Transverse colon (tissue), 4 donors: ENCODE measurements around the gene PTPRE. TPM values are rescaled to one million over a fixed set of nuclear protein-coding genes. Genes with fewer than 3 reads are reported as not detected.

Experiments used
- DNase-seq: peaks from one replicate; pipeline ENCODE4 v3.0.0-alpha.2; 2019
- H3K27ac ChIP-seq, 4 donors: fragments of 200-600 bp; sonication (generic); 2 replicates each; pipeline ENCODE4 v1.5.1; 2016 to 2018; ENCODE audit warnings: inconsistent platforms in 4 of 4
- H3K27me3 ChIP-seq: fragments of 200-600 bp; sonication (generic); 2 replicates; pipeline ENCODE4 v1.5.1; 2017; ENCODE audit warnings: inconsistent platforms
- H3K36me3 ChIP-seq, 4 donors: fragments of 200-600 bp; sonication (generic); 2 replicates each; pipeline ENCODE4 v1.5.1; 2017 to 2019; ENCODE audit warnings: inconsistent platforms in 4 of 4
- H3K4me1 ChIP-seq, 4 donors: fragments of 200-600 bp; sonication (generic); 2 replicates each; pipeline ENCODE4 v1.5.1; 2017 to 2020; ENCODE audit warnings: inconsistent platforms in 4 of 4
- H3K4me3 ChIP-seq, 4 donors: fragments of 200-600 bp; sonication (generic); 1 replicate in 1 of 4; 2 replicates in 3 of 4; pipeline versions ENCODE4 v1.5.1 to v1.6.1; 2017 to 2019; ENCODE audit warnings: inconsistent platforms in 4 of 4
- H3K9me3 ChIP-seq, 2 donors: fragments of 200-600 bp; sonication (generic); 2 replicates each; pipeline ENCODE4 v1.5.1; 2017 to 2019; ENCODE audit warnings: inconsistent platforms in 2 of 2
- CTCF ChIP-seq, 5 experiments: fragments of 200-600 bp in 3 of 5; fragments of 450-650 bp in 2 of 5; sonication (generic) in 3 of 5; IDR thresholded peaks; 1 replicate in 2 of 5; 2 replicates in 3 of 5; pipeline ENCODE4 v1.5.1; 2016 to 2017; ENCODE audit warnings: antibody characterized with exemption in 5 of 5, inconsistent platforms in 3 of 5, mild to moderate bottlenecking in 2 of 5, moderate library complexity in 1 of 5
- EP300 ChIP-seq: sonication (generic); formaldehyde crosslinking; IDR thresholded peaks from one replicate; pipeline ENCODE4 v1.6.1; 2017; ENCODE audit warnings: antibody characterized with exemption, low read depth
- POLR2A ChIP-seq: fragments of 450-650 bp; IDR thresholded peaks from one replicate; pipeline ENCODE4 v1.6.1; 2016; ENCODE audit warnings: antibody characterized with exemption, mild to moderate bottlenecking, moderate library complexity
- POLR2AphosphoS5 ChIP-seq, 3 donors: sonication (generic); formaldehyde crosslinking; IDR thresholded peaks; one replicate each; pipeline ENCODE4 v1.6.1; 2016; ENCODE audit warnings: antibody characterized with exemption in 3 of 3
- WGBS, 2 donors: methylation state at CpG; one replicate each; pipeline ENCODE4 v1.1.5; 2018; ENCODE audit warnings: low coverage in 1 of 2; 5-methylcytosine and 5-hydroxymethylcytosine counted together
- in situ Hi-C, 4 donors: fragments of 200-750 bp; cut with MboI; loops; one replicate each; pipeline versions ENCODE4 v1.15.0 to v1.15.1; 2017; ENCODE audit warnings: low sequenced_read_pairs in 3 of 4, low pct_ligation_motif_present in 1 of 4, low pct_unique_long_range_greater_than_20kb in 1 of 4
- intact Hi-C: fragments of 100-400 bp; cut with DNase I; formaldehyde crosslinking; loops from one replicate; pipeline ENCODE4 v1.15.1; 2023; ENCODE audit warnings: low total_unique reads
- total RNA-seq, 4 donors: library from RNA; depleted of rRNA; stranded (reverse); fragments of >200 nt; gene quantifications; one replicate each; pipeline ENCODE4 v1.1.0, GENCODE V29; 2016

PTPRE gene
- total RNA-seq, 4 donors from 2014 or later = 25.7 to 43.6 (median 26.7) TPM

DNA sequence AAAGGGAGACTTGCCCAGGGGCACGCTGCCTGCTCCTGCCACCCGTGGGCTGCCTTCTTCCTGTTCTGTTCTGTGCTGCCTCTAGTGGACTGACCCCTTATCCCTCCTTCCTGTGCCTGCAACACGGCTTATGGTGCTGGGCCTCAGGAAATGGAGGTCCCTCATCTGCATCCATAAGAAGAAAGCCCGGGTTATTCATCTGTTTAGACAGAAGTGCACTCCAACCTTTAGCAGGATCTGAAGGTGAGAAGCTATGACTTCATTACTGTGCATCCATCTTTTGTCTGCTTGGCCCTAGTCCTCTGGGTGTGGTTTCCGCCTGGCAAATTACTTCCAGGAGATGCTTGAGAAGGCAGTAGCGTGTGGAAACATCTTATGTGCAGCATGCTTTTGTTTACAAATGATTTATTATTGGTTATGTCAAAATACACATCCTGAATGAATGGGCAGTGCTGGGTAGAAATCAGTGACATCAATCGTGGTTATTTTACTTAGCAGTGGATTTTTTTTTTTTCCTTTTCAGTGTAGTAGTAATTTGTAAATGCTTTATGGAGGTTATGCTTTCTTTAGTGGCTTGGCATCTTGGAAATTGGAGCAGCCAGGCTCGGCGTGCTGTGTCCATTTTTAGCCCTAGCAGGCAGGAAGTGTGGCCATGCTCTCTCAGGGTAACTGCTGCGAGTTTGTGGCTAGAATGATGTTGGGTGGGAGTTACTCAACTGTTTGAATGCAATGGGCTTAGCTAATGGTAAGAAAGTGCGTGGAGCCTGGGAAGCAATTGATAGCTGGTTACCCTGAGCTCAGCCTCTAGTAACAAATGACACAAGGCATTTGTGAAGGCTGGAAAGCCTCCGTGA, 12.7 kb downstream of the PTPRE start:
- Histone ChIP-seq H3K27ac (peak overlapping the region; percentile 24 to 63 (median 42)), H3K36me3 (no peaks in the 10 kb centered on the region), H3K4me1 (peaks cover 0 to 32% (median 0%) of the 10 kb centered on the region in 4 donors), H3K9me3 (no peaks in the 10 kb centered on the region), H3K27me3 (no peaks in the 10 kb centered on the region), H3K4me3 (no peak overlapping the region)
- no peak for DNase-seq
- intact Hi-C loops (no loop called here), in situ Hi-C loops (loop anchor here in 2 of 4 donors (10.0 to 25.0 kb wide), 2 partner anchors 75 to 93 kb away; no protein-coding TSS in a partner anchor)
- TF ChIP-seq POLR2A (no peak), CTCF (IDR thresholded peaks at IDR 0.05) (peak in 2 of 5 experiments; percentile 7 to 10)
- 25 to 55% methylated on average over 4 to 12 of the region's 12 CpGs for WGBS, 2 donors

DNA sequence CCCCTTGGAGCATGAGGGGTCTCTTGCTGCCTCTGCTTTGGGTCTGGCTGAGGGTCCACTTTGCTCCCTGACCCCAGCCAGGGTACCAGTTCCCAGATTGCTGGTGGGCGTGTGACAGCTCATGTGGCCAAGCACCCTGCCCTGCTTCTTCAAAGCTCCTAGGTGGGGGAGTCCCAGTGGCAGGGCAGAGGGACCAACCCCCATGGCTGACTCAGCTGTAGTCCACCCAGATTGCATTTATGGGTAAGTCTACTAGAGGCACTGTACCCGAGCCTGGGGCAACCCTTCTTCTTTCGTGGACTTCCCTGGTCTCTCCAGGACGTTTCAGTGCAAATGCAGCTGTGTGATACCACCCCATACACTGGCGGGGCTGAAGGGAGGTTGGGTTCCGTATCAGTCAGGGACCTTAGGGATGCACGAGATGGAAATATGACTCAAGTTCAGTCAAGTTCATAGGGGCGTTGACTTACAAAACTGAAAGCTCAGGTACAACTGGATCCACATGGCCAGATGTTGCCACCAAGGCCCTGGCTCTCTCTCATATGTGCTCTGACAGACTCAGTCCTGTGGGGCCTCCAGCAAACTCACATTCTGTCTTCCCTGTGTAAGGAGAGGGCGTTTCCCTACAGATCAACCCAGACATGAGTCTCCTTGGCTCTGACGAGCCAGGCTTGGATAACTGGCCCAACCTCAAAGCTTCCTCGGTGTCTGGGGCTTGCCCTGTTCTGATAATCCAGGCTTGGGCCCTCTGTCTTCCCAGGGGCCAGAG, 13.6 kb downstream of the PTPRE start:
- in situ Hi-C loops = loop anchor here in 1 of 4 donors (25.0 kb wide), 1 partner anchor 92 kb away; no protein-coding TSS in a partner anchor
- no peak for DNase-seq
- TF ChIP-seq POLR2AphosphoS5 (IDR thresholded peaks at IDR 0.05) = no peak
- no peak for TF ChIP-seq EP300
- TF ChIP-seq POLR2A = no peak
- no peak for TF ChIP-seq CTCF (IDR thresholded peaks at IDR 0.05)
- H3K4me1 ChIP-seq = peaks cover 0 to 32% (median 0%) of the 10 kb centered on the region in 4 donors
- WGBS, 2 donors = 79% methylated on average over 11 of the region's 11 CpGs; no CpG with 5 or more reads in 1 of the 2 donors
- peak overlapping the region; percentile 24 to 63 (median 42) for H3K27ac ChIP-seq
- no peaks in the 10 kb centered on the region for H3K36me3 ChIP-seq
- no peaks in the 10 kb centered on the region for H3K9me3 ChIP-seq
- H3K4me3 ChIP-seq = no peak overlapping the region
- intact Hi-C loops = no loop called here
- H3K27me3 ChIP-seq = no peaks in the 10 kb centered on the region

DNA sequence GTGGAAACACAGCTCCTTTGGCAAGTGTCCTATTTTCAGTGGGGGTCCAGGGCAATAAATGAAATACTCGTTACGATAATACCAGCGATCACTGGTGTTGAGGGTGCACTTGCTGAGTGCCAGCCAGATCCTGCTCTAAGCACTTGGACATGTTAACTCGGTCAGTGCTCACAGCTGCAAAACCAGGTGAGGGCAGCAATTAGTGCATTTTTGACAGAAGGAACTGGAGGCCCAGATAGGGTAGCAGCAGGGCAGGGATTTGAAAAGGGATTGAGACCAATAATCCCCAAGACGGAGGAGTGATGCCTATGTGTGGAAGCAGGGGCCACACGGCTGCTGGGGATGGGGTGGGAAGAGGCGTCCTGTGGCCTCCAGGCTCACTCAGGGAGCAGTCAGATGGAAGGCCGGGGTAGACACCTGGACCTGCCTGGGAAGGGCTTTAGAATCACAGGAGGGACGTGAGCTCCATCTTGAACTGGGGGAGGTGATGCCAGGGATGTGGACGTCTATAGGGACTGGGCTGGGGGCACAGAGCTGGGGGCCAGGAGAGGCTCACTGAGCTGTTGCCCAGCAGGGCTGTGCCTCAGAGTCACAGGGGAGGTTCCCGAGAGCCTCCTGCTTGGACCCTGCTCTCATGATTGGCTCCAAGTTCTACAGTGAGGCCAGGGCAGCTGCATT, 14.3 kb downstream of the PTPRE start:
- DNase-seq = no peak
- H3K4me1 ChIP-seq = peaks cover 0 to 38% (median 0%) of the 10 kb centered on the region in 4 donors

More for the DNA sequence above, 14.3 kb downstream of the PTPRE start:
- TF ChIP-seq EP300 = no peak
- TF ChIP-seq POLR2AphosphoS5 (IDR thresholded peaks at IDR 0.05) = no peak
- no peak for TF ChIP-seq CTCF (IDR thresholded peaks at IDR 0.05)
- TF ChIP-seq POLR2A = no peak
- intact Hi-C loops (no loop called here), in situ Hi-C loops (loop anchor here in 1 of 4 donors (25.0 kb wide), 1 partner anchor 91 kb away; no protein-coding TSS in a partner anchor)
- Histone ChIP-seq H3K27ac (peak overlapping the region in 2 of 4 donors; percentile 48 to 54), H3K27me3 (no peaks in the 10 kb centered on the region), H3K9me3 (no peaks in the 10 kb centered on the region), H3K36me3 (no peaks in the 10 kb centered on the region), H3K4me3 (no peak overlapping the region)
- 94 to 97% methylated on average over 6 to 11 of the region's 11 CpGs for WGBS, 2 donors
